DND-41 (cell line): ENCODE data around the gene FTSJ3.

ENCODE experiments used
- ATAC-seq: fragments of 200-7000 bp; cut with Tn5 transposase; 3 replicates; pipeline ENCODE4 v1.9.1; 2021; ENCODE audit warnings: low read depth; ENCODE audit not compliant: insufficient read depth
- DNase-seq: peaks from one replicate; pipeline ENCODE4 v3.0.0-alpha.2; 2020
- H2AFZ ChIP-seq: 2 replicates; pipeline ENCODE4 v1.6.0; 2012; ENCODE audit warnings: low read depth, low read length
- H3K27ac ChIP-seq: 2 replicates; pipeline ENCODE4 v1.5.1; 2012; ENCODE audit warnings: low read length, inconsistent platforms
- H3K27me3 ChIP-seq: fragments of 200-600 bp; sonication (generic); 2 replicates; pipeline ENCODE4 v1.6.0; 2012; ENCODE audit warnings: low read length, mild to moderate bottlenecking, inconsistent platforms; ENCODE audit not compliant: insufficient read depth, poor library complexity
- H3K36me3 ChIP-seq: 2 replicates; pipeline ENCODE4 v1.5.1; 2012; ENCODE audit warnings: low read length, inconsistent platforms; ENCODE audit not compliant: insufficient read depth
- H3K4me1 ChIP-seq: 2 replicates; pipeline ENCODE4 v1.5.1; 2012; ENCODE audit warnings: mild to moderate bottlenecking, low read length; ENCODE audit not compliant: insufficient read depth
- H3K4me2 ChIP-seq: 2 replicates; pipeline ENCODE4 v1.6.0; 2012; ENCODE audit warnings: mild to moderate bottlenecking, moderate library complexity, low read length, inconsistent platforms; ENCODE audit not compliant: insufficient read depth
- H3K4me3 ChIP-seq, 2 experiments: fragments of 200-600 bp in 1 of 2; shearing (Covaris generic) in 1 of 2; 2 replicates each; pipeline ENCODE4 v1.5.1; 2012 to 2016; ENCODE audit warnings: inconsistent platforms in 2 of 2, low read length in 2 of 2, mild to moderate bottlenecking in 2 of 2, low read depth in 1 of 2, moderate library complexity in 1 of 2
- H3K79me2 ChIP-seq: 2 replicates; pipeline ENCODE4 v1.6.0; 2012; ENCODE audit warnings: low read length, inconsistent platforms; ENCODE audit not compliant: insufficient read depth
- H3K9ac ChIP-seq: 2 replicates; pipeline ENCODE4 v1.6.0; 2012; ENCODE audit warnings: low read depth, mild to moderate bottlenecking, inconsistent platforms, low read length, moderate library complexity
- H3K9me3 ChIP-seq: 2 replicates; pipeline ENCODE4 v1.5.1; 2012; ENCODE audit warnings: low read length, moderate library complexity, mild to moderate bottlenecking, inconsistent platforms; ENCODE audit not compliant: insufficient read depth, severe bottlenecking
- H4K20me1 ChIP-seq: 2 replicates; pipeline ENCODE4 v1.6.0; 2012; ENCODE audit warnings: low read length; ENCODE audit not compliant: insufficient read depth
- EZH2 ChIP-seq: IDR thresholded peaks from 3 replicates; pipeline ENCODE4 v1.6.1; 2012; ENCODE audit warnings: borderline replicate concordance, low read depth, mild to moderate bottlenecking, moderate library complexity, low read length, inconsistent platforms; ENCODE audit not compliant: severe bottlenecking
- TF ChIP-seq, protein P1 (sequence below): IDR thresholded peaks from 2 replicates; pipeline ENCODE4 v1.5.1; 2012; ENCODE audit warnings: borderline replicate concordance, low read length, moderate library complexity, mild to moderate bottlenecking; ENCODE audit not compliant: poor library complexity, severe bottlenecking; ENCODE audit errors: extremely low read depth

The FTSJ3 gene

DNA sequence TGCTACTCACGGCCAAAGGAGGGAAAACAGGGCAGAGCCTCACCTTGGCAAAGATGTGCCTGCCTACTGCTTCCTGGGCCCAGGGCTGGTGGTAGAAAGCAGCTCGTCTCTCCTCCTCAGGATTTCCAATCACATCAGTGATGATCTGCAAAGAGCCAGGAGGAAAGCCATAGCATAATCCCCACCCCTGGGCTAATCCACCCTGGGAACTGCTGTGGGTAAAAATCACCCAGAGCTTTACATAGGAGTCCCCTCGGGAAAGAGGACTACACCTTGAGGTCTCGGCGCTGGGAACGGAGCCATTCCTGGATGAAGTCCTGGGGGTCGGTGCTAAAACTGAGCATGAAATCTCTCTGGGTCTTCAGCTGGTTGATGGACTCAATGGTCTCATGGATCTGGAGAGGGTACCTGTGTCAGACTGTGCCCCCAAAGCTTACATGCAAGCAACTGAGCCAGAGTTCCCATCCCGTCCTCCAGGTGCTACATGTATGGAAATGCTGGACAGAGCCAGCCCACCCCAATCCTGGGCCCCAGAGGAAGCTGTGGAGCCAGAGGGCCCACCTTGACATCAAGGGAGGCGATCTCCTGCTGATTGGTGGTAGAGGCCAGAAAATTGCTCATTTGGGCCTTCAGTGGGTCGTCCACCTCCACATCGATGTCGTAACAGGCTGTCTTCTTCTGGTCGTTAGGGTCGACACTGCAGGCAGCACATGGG, 5.7 kb upstream of the FTSJ3 start:
- no peak for ATAC-seq
- Histone ChIP-seq H3K9me3 (no peaks in the 10 kb centered on the region), H3K4me2 (no peak overlapping the region), H3K27me3 (no peaks in the 10 kb centered on the region), H3K27ac (no peak overlapping the region), H3K36me3 (peaks cover 98% of the 10 kb centered on the region), H3K79me2 (peaks cover 48% of the 10 kb centered on the region), H4K20me1 (peaks cover 32% of the 10 kb centered on the region), H3K4me1 (peaks cover 25% of the 10 kb centered on the region), H3K9ac (no peak overlapping the region), H2AFZ (no peak overlapping the region), H3K4me3 (no peak overlapping the region)
- TF ChIP-seq, protein P1, sequence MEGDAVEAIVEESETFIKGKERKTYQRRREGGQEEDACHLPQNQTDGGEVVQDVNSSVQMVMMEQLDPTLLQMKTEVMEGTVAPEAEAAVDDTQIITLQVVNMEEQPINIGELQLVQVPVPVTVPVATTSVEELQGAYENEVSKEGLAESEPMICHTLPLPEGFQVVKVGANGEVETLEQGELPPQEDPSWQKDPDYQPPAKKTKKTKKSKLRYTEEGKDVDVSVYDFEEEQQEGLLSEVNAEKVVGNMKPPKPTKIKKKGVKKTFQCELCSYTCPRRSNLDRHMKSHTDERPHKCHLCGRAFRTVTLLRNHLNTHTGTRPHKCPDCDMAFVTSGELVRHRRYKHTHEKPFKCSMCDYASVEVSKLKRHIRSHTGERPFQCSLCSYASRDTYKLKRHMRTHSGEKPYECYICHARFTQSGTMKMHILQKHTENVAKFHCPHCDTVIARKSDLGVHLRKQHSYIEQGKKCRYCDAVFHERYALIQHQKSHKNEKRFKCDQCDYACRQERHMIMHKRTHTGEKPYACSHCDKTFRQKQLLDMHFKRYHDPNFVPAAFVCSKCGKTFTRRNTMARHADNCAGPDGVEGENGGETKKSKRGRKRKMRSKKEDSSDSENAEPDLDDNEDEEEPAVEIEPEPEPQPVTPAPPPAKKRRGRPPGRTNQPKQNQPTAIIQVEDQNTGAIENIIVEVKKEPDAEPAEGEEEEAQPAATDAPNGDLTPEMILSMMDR = no peak
- no peak for TF ChIP-seq EZH2
- no peak for DNase-seq

DNA sequence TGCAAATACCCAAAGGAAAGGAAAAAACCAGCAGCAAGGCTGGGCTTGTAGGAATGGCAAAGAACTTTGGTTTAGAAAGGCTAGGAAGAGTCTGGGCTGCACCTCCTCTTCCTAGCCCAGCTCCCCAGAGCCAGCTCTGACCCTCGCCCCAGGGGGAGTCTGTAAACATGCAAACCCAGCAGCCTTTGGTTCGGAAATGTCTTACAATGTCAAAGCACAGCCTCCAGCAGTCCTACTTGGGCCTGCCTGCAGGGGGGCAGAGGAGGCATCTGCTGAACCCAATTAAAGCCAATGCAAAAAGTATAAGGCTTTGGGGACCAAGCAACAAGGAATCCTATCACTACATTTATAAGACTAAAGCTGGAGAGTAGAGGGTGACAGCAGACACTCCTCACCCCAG, 5.0 kb upstream of the FTSJ3 start:
- Histone ChIP-seq H3K36me3 (peaks cover 90% of the 10 kb centered on the region), H3K4me2 (no peak overlapping the region), H3K79me2 (peaks cover 48% of the 10 kb centered on the region)

DNA sequence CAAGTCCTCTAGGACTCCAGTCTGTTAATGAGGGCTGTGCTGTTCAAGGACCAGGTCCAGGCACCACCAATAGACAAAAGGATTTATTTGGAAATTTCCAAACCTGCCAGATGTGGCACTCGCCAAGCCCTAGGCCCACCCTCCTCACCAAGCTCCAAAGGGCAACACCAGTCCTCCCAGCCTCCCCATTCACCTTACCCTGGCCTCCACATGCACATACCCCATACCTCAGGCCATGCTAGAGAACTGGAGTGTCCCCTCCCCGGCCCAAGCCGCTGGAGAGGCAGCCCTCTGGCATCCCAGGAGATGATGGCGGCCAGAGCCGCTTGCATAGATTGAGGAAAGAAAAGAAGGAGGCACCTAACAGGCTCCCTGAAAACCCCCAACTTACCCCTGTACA, 4.6 kb upstream of the FTSJ3 start:
- TF ChIP-seq, protein P1 = no peak
- no peak for TF ChIP-seq EZH2
- peaks cover 28% of the 10 kb centered on the region for H3K4me1 ChIP-seq
- peaks cover 21% of the 10 kb centered on the region for H4K20me1 ChIP-seq
- H3K36me3 ChIP-seq = peaks cover 86% of the 10 kb centered on the region
- peaks cover 45% of the 10 kb centered on the region for H3K79me2 ChIP-seq
- no peak overlapping the region for H3K27ac ChIP-seq
- H3K4me2 ChIP-seq = no peak overlapping the region
- H3K27me3 ChIP-seq = no peaks in the 10 kb centered on the region
- H3K9ac ChIP-seq = no peak overlapping the region
- no peak overlapping the region for H3K4me3 ChIP-seq
- ATAC-seq (no peak), DNase-seq (no peak)
- no peaks in the 10 kb centered on the region for H3K9me3 ChIP-seq
- H2AFZ ChIP-seq = no peak overlapping the region

More for the DNA sequence above, 5.0 kb upstream of the FTSJ3 start:
- DNase-seq (no peak), ATAC-seq (no peak)
- H4K20me1 ChIP-seq = peaks cover 25% of the 10 kb centered on the region
- no peak overlapping the region for H3K4me3 ChIP-seq
- no peak overlapping the region for H3K9ac ChIP-seq
- TF ChIP-seq, protein P1 = no peak
- TF ChIP-seq EZH2 = no peak
- no peaks in the 10 kb centered on the region for H3K9me3 ChIP-seq
- H3K4me1 ChIP-seq = peaks cover 28% of the 10 kb centered on the region
- H3K27ac ChIP-seq = no peak overlapping the region
- no peaks in the 10 kb centered on the region for H3K27me3 ChIP-seq
- H2AFZ ChIP-seq = no peak overlapping the region

DNA sequence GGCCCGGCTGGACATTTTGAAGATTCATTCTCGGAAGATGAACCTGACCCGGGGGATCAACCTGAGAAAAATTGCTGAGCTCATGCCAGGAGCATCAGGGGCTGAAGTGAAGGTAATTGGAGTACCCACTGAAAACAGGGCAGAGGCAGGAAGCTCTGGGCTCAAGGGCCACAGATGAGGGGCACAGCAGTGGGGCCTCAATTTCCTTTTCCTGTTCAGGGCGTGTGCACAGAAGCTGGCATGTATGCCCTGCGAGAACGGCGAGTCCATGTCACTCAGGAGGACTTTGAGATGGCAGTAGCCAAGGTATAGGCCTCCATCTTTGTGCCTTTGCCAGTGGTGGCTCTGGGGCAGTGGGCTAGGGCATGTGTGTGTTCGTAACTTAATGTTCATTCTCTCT, 4.0 kb upstream of the FTSJ3 start:
- peaks cover 44% of the 10 kb centered on the region for H3K79me2 ChIP-seq
- H3K4me2 ChIP-seq = no peak overlapping the region
- no peak overlapping the region for H3K4me3 ChIP-seq
- peaks cover 81% of the 10 kb centered on the region for H3K36me3 ChIP-seq
- ATAC-seq = no peak
- H3K27me3 ChIP-seq = no peaks in the 10 kb centered on the region
- H4K20me1 ChIP-seq = peaks cover 19% of the 10 kb centered on the region
- DNase-seq = no peak
- H3K9ac ChIP-seq = no peak overlapping the region
- H3K9me3 ChIP-seq = no peaks in the 10 kb centered on the region
- H2AFZ ChIP-seq = no peak overlapping the region
- no peak overlapping the region for H3K27ac ChIP-seq
- TF ChIP-seq, protein P1 = no peak
- no peak for TF ChIP-seq EZH2
- peaks cover 28% of the 10 kb centered on the region for H3K4me1 ChIP-seq
